OCI-LY7 (cell line): Measurements from ENCODE around the gene LRRFIP1.

Source experiments
- EZH2phosphoT487 ChIP-seq: fragments of 200-600 bp; sonication (generic); IDR thresholded peaks from 2 replicates; pipeline ENCODE4 v1.6.1; 2018; ENCODE audit warnings: low read depth, borderline replicate concordance, mild to moderate bottlenecking, mixed run types, antibody characterized with exemption, low read length, moderate library complexity, mixed read lengths
- TF ChIP-seq, protein P1 (sequence below): fragments of 200-600 bp; sonication (generic); conservative IDR thresholded peaks from 2 replicates; pipeline ENCODE4 v1.5.1; 2014; ENCODE audit warnings: mild to moderate bottlenecking, antibody characterized with exemption, low read length, moderate library complexity, mixed read lengths

- TF ChIP-seq, protein P1, sequence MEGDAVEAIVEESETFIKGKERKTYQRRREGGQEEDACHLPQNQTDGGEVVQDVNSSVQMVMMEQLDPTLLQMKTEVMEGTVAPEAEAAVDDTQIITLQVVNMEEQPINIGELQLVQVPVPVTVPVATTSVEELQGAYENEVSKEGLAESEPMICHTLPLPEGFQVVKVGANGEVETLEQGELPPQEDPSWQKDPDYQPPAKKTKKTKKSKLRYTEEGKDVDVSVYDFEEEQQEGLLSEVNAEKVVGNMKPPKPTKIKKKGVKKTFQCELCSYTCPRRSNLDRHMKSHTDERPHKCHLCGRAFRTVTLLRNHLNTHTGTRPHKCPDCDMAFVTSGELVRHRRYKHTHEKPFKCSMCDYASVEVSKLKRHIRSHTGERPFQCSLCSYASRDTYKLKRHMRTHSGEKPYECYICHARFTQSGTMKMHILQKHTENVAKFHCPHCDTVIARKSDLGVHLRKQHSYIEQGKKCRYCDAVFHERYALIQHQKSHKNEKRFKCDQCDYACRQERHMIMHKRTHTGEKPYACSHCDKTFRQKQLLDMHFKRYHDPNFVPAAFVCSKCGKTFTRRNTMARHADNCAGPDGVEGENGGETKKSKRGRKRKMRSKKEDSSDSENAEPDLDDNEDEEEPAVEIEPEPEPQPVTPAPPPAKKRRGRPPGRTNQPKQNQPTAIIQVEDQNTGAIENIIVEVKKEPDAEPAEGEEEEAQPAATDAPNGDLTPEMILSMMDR, result no peak
- TF ChIP-seq EZH2phosphoT487, result no peak
Observed at GRCh38 chr2:237644381-237644703, 17.0 kb downstream of the LRRFIP1 start.
